Measurements from ENCODE around the gene EDEM3. TPM values are rescaled to one million over a fixed set of nuclear protein-coding genes. Genes with fewer than 3 reads are reported as not detected.

The EDEM3 gene
- total RNA-seq, 4 donors from 2014 or later = 28.1 to 57.0 (median 42.7) TPM

GRCh38 chr1:184698969-184699368 lies 55.7 kb downstream of the EDEM3 start:
- no peak overlapping the region for H3K4me3 ChIP-seq
- no peaks in the 10 kb centered on the region for H3K9me3 ChIP-seq
- in situ Hi-C loops (cut with MboI; ENCODE audit: low pct_ligation_motif_present in 1 of 4, low pct_unique_long_range_greater_than_20kb in 1 of 4, low sequenced_read_pairs in 3 of 4) (no loop called here), intact Hi-C loops (cut with DNase I; ENCODE audit: low total_unique reads) (no loop called here)
- H3K27me3 ChIP-seq = no peaks in the 10 kb centered on the region
- TF ChIP-seq EP300 (IDR thresholded peaks at IDR 0.05; ENCODE audit: low read depth) (no peak), POLR2A (IDR thresholded peaks at IDR 0.05) (no peak), CTCF (IDR thresholded peaks at IDR 0.05) (no peak), POLR2AphosphoS5 (IDR thresholded peaks at IDR 0.05) (no peak)
- peaks cover 0 to 50% (median 23%) of the 10 kb centered on the region in 4 donors for H3K36me3 ChIP-seq
- WGBS, 2 donors (ENCODE audit: low coverage in 1 of 2) = 95 to 100% methylated on average over 1 of the region's 1 CpG
- DNase-seq = no peak
- H3K27ac ChIP-seq = no peak overlapping the region
- H3K4me1 ChIP-seq = no peaks in the 10 kb centered on the region

- Histone ChIP-seq H3K27me3 (no peaks in the 10 kb centered on the region), H3K36me3 (peaks cover 0 to 52% (median 22%) of the 10 kb centered on the region in 4 donors), H3K4me3 (no peak overlapping the region), H3K4me1 (no peaks in the 10 kb centered on the region), H3K9me3 (no peaks in the 10 kb centered on the region), H3K27ac (no peak overlapping the region)
- intact Hi-C loops (cut with DNase I; ENCODE audit: low total_unique reads) (no loop called here), in situ Hi-C loops (cut with MboI; ENCODE audit: low pct_ligation_motif_present in 1 of 4, low pct_unique_long_range_greater_than_20kb in 1 of 4, low sequenced_read_pairs in 3 of 4) (no loop called here)
- TF ChIP-seq EP300 (IDR thresholded peaks at IDR 0.05; ENCODE audit: low read depth) (no peak), POLR2AphosphoS5 (IDR thresholded peaks at IDR 0.05) (no peak), CTCF (IDR thresholded peaks at IDR 0.05) (no peak), POLR2A (IDR thresholded peaks at IDR 0.05) (no peak)
- WGBS, 2 donors (ENCODE audit: low coverage in 1 of 2) = 64 to 82% methylated on average over 3 of the region's 3 CpGs
- no peak for DNase-seq
Observed at GRCh38 chr1:184698016-184698415, 56.6 kb downstream of the EDEM3 start.

- 29 to 94% methylated on average over 2 to 3 of the region's 3 CpGs for WGBS, 2 donors (ENCODE audit: low coverage in 1 of 2)
- in situ Hi-C loops (cut with MboI; ENCODE audit: low pct_ligation_motif_present in 1 of 4, low pct_unique_long_range_greater_than_20kb in 1 of 4, low sequenced_read_pairs in 3 of 4) (no loop called here), intact Hi-C loops (cut with DNase I; ENCODE audit: low total_unique reads) (no loop called here)
- Histone ChIP-seq H3K27me3 (no peaks in the 10 kb centered on the region), H3K9me3 (no peaks in the 10 kb centered on the region), H3K4me3 (no peak overlapping the region), H3K27ac (no peak overlapping the region), H3K36me3 (peaks cover 0 to 40% (median 14%) of the 10 kb centered on the region in 4 donors), H3K4me1 (no peaks in the 10 kb centered on the region)
- TF ChIP-seq POLR2A (IDR thresholded peaks at IDR 0.05) = no peak
- no peak for TF ChIP-seq POLR2AphosphoS5 (IDR thresholded peaks at IDR 0.05)
- no peak for TF ChIP-seq EP300 (IDR thresholded peaks at IDR 0.05; ENCODE audit: low read depth)
- no peak for TF ChIP-seq CTCF (IDR thresholded peaks at IDR 0.05)
- DNase-seq = no peak
Observed at GRCh38 chr1:184696403-184696802, 58.3 kb downstream of the EDEM3 start.

GRCh38 chr1:184695023-184695422 lies 59.6 kb downstream of the EDEM3 start:
- Histone ChIP-seq H3K4me3 (no peak overlapping the region), H3K27ac (no peak overlapping the region), H3K36me3 (peaks cover 0 to 38% (median 13%) of the 10 kb centered on the region in 4 donors), H3K9me3 (no peaks in the 10 kb centered on the region), H3K4me1 (no peaks in the 10 kb centered on the region), H3K27me3 (no peaks in the 10 kb centered on the region)
- intact Hi-C loops (cut with DNase I; ENCODE audit: low total_unique reads) = no loop called here
- DNase-seq = no peak
- WGBS, 2 donors (ENCODE audit: low coverage in 1 of 2) = 76% methylated on average over 5 of the region's 5 CpGs
- TF ChIP-seq POLR2AphosphoS5 (IDR thresholded peaks at IDR 0.05) (no peak), POLR2A (IDR thresholded peaks at IDR 0.05) (no peak), EP300 (IDR thresholded peaks at IDR 0.05; ENCODE audit: low read depth) (no peak), CTCF (IDR thresholded peaks at IDR 0.05) (no peak)
- in situ Hi-C loops (cut with MboI; ENCODE audit: low pct_ligation_motif_present in 1 of 4, low pct_unique_long_range_greater_than_20kb in 1 of 4, low sequenced_read_pairs in 3 of 4) = no loop called here

Measured in transverse colon (tissue), 4 donors.